ENCODE results near the gene ANHX.

Gene ANHX

GRCh38 chr12:133251732-133252131 lies 16.1 kb upstream of the ANHX start:
- TF ChIP-seq ZNF8 (CRISPR knock-in tag; IDR thresholded peaks at IDR 0.05) (no peak), ISL1 (CRISPR knock-in tag; IDR thresholded peaks at IDR 0.05) (no peak), CSRNP3 (CRISPR knock-in tag; IDR thresholded peaks at IDR 0.05) (no peak), PATZ1 (CRISPR knock-in tag; IDR thresholded peaks at IDR 0.05; ENCODE audit: borderline replicate concordance) (no peak), BACH2 (CRISPR knock-in tag; IDR thresholded peaks at IDR 0.05; ENCODE audit: borderline replicate concordance) (no peak), OSR1 (CRISPR knock-in tag; IDR thresholded peaks at IDR 0.05) (no peak), GLIS3 (CRISPR knock-in tag; IDR thresholded peaks at IDR 0.05) (no peak), ZFP3 (CRISPR knock-in tag; IDR thresholded peaks at IDR 0.05) (no peak), TCF4 (CRISPR knock-in tag; IDR thresholded peaks at IDR 0.05; ENCODE audit: borderline replicate concordance) (no peak), POU6F1 (CRISPR knock-in tag; IDR thresholded peaks at IDR 0.05; ENCODE audit: borderline replicate concordance, low read depth) (no peak), SNAI2 (CRISPR knock-in tag; IDR thresholded peaks at IDR 0.05) (no peak), CREB5 (CRISPR knock-in tag; IDR thresholded peaks at IDR 0.05; ENCODE audit: low read depth) (no peak), ESRRG (CRISPR knock-in tag; IDR thresholded peaks at IDR 0.05) (no peak), TOX (CRISPR knock-in tag; IDR thresholded peaks at IDR 0.05; ENCODE audit: borderline replicate concordance) (no peak), ZFP30 (CRISPR knock-in tag; IDR thresholded peaks at IDR 0.05) (no peak), ZC3H10 (CRISPR knock-in tag; IDR thresholded peaks at IDR 0.05) (no peak)
- ATAC-seq = no peak

- no peak for ATAC-seq
- no peak for TF ChIP-seq PATZ1 (CRISPR knock-in tag; IDR thresholded peaks at IDR 0.05; ENCODE audit: borderline replicate concordance)
- no peak for TF ChIP-seq PPARA (CRISPR knock-in tag; IDR thresholded peaks at IDR 0.05; ENCODE audit: borderline replicate concordance)
- no peak for TF ChIP-seq TCF4 (CRISPR knock-in tag; IDR thresholded peaks at IDR 0.05; ENCODE audit: borderline replicate concordance)
- no peak for TF ChIP-seq ZNF565 (CRISPR knock-in tag; conservative IDR thresholded peaks at IDR 0.05; ENCODE audit: low read depth)
- TF ChIP-seq SNAI2 (CRISPR knock-in tag; IDR thresholded peaks at IDR 0.05) = no peak
- TF ChIP-seq CSRNP3 (CRISPR knock-in tag; IDR thresholded peaks at IDR 0.05) = no peak
- no peak for TF ChIP-seq ARNTL (CRISPR knock-in tag; IDR thresholded peaks at IDR 0.05; ENCODE audit: borderline replicate concordance, low read depth)
- no peak for TF ChIP-seq ZNF70 (CRISPR knock-in tag; IDR thresholded peaks at IDR 0.05)
- no peak for TF ChIP-seq GLIS3 (CRISPR knock-in tag; IDR thresholded peaks at IDR 0.05)
- TF ChIP-seq ZFP30 (CRISPR knock-in tag; IDR thresholded peaks at IDR 0.05) = no peak
- no peak for TF ChIP-seq TOX (CRISPR knock-in tag; IDR thresholded peaks at IDR 0.05; ENCODE audit: borderline replicate concordance)
- no peak for TF ChIP-seq CREB5 (CRISPR knock-in tag; IDR thresholded peaks at IDR 0.05; ENCODE audit: low read depth)
- TF ChIP-seq ZC3H10 (CRISPR knock-in tag; IDR thresholded peaks at IDR 0.05) = no peak
- TF ChIP-seq BACH2 (CRISPR knock-in tag; IDR thresholded peaks at IDR 0.05; ENCODE audit: borderline replicate concordance) = no peak
- TF ChIP-seq CSDC2 (CRISPR knock-in tag; IDR thresholded peaks at IDR 0.05) = no peak
- no peak for TF ChIP-seq ZNF8 (CRISPR knock-in tag; IDR thresholded peaks at IDR 0.05)
- TF ChIP-seq ISL1 (CRISPR knock-in tag; IDR thresholded peaks at IDR 0.05) = no peak
These were observed 879 bp upstream of the ANHX start for GRCh38 chr12:133236556-133236955.
